ENCODE results near the gene DNAJC3.
"Not testable (repeated sequence)": the region's sequence is repeated elsewhere in the genome, so short reads cannot be mapped to it uniquely, and the experiment has no call there.

DNAJC3 gene

GRCh38 chr13:95714142-95714832, 37.3 kb downstream of the DNAJC3 start:
- DNase-seq (ENCODE audit: low spot score): peak; percentile 43

- DNase-seq (ENCODE audit: low spot score): no peak
Measured at GRCh38 chr13:95716231-95716630, 39.3 kb downstream of the DNAJC3 start.

GRCh38 chr13:95722241-95722640, 45.3 kb downstream of the DNAJC3 start:
- no peak for DNase-seq (ENCODE audit: low spot score)

- no peak for DNase-seq (ENCODE audit: low spot score)
Measured at GRCh38 chr13:95723438-95723837, 46.5 kb downstream of the DNAJC3 start.

- no peak for DNase-seq (ENCODE audit: low spot score)
Measured at GRCh38 chr13:95724252-95724651, 47.3 kb downstream of the DNAJC3 start.

- DNase-seq (ENCODE audit: low spot score): no peak
Measured at GRCh38 chr13:95726876-95727275, 49.9 kb downstream of the DNAJC3 start.

- no peak for DNase-seq (ENCODE audit: low spot score)
Measured at GRCh38 chr13:95728957-95729356, 52.0 kb downstream of the DNAJC3 start.

GRCh38 chr13:95734124-95734523, 57.2 kb downstream of the DNAJC3 start:
- DNase-seq (ENCODE audit: low spot score): no peak

- not testable (repeated sequence) for DNase-seq (ENCODE audit: low spot score)
Measured at GRCh38 chr13:95740071-95740978, 63.4 kb downstream of the DNAJC3 start.

GRCh38 chr13:95740979-95741320, 64.0 kb downstream of the DNAJC3 start:
- DNase-seq (ENCODE audit: low spot score): no peak

GRCh38 chr13:95741584-95742563, 64.9 kb downstream of the DNAJC3 start:
- DNase-seq (ENCODE audit: low spot score): no peak

GRCh38 chr13:95743192-95743591, 66.3 kb downstream of the DNAJC3 start:
- DNase-seq (ENCODE audit: low spot score): no peak

- no peak for DNase-seq (ENCODE audit: low spot score)
Measured at GRCh38 chr13:95745289-95745688, 68.3 kb downstream of the DNAJC3 start.

- DNase-seq (ENCODE audit: low spot score): no peak
Measured at GRCh38 chr13:95745752-95746151, 68.8 kb downstream of the DNAJC3 start.

- DNase-seq (ENCODE audit: low spot score): no peak
Measured at GRCh38 chr13:95749545-95749944, 72.6 kb downstream of the DNAJC3 start.

GRCh38 chr13:95752677-95753076, 75.7 kb downstream of the DNAJC3 start:
- no peak for DNase-seq (ENCODE audit: low spot score)

GRCh38 chr13:95754069-95754468, 77.1 kb downstream of the DNAJC3 start:
- no peak for DNase-seq (ENCODE audit: low spot score)

GRCh38 chr13:95756072-95756471, 79.1 kb downstream of the DNAJC3 start:
- no peak for DNase-seq (ENCODE audit: low spot score)

- not testable (repeated sequence) for DNase-seq (ENCODE audit: low spot score)
Measured at GRCh38 chr13:95762626-95763025, 85.7 kb downstream of the DNAJC3 start.

GRCh38 chr13:95763601-95764000, 86.7 kb downstream of the DNAJC3 start:
- DNase-seq (ENCODE audit: low spot score): no peak

- DNase-seq (ENCODE audit: low spot score): no peak
Measured at GRCh38 chr13:95771905-95772304, 95.0 kb downstream of the DNAJC3 start.

- DNase-seq (ENCODE audit: low spot score): no peak
Measured at GRCh38 chr13:95779522-95779921, 102.6 kb downstream of the DNAJC3 start.

All from AG08396 (cell line).